ENCODE results near the gene PCYT2. TPM values are rescaled to one million over a fixed set of nuclear protein-coding genes. Genes with fewer than 3 reads are reported as not detected.

PCYT2 gene
- total RNA-seq, 2 experiments from 2014 or later: 28.8 to 29.7 TPM

DNA sequence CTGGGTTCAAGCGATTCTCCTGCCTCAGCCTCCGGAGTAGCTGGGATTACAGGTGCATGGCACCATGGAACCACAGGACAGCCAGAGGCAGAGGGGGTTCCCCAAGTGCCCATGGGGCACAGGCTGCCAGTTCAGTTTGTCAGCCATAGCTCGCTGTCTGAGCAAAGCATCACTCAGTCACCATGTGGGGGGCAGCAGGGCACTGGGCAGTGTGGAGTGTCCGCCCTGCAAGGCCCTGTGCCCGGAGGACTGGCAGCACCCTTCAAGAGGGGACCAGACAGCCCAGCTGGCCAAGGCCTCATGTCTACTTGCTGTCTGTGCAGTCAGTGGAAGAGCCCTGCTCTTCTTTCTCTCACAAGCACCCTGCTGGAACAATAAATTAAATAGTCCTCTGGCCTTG is 26.2 kb downstream of the PCYT2 start:
- no peak for DNase-seq
- Mint-ChIP-seq H3K9me3 (no peaks in the 10 kb centered on the region), H3K4me3 (no peak overlapping the region), H3K27me3 (no peaks in the 10 kb centered on the region), H3K4me1 (ENCODE audit: low read depth) (peaks cover 21% of the 10 kb centered on the region), H3K36me3 (peaks cover 49% of the 10 kb centered on the region), H3K27ac (no peak overlapping the region)
- CTCF ChIA-PET: no interaction called here
- intact Hi-C loops (cut with micrococcal nuclease): no loop called here
- POLR2A ChIA-PET: no interaction called here

DNA sequence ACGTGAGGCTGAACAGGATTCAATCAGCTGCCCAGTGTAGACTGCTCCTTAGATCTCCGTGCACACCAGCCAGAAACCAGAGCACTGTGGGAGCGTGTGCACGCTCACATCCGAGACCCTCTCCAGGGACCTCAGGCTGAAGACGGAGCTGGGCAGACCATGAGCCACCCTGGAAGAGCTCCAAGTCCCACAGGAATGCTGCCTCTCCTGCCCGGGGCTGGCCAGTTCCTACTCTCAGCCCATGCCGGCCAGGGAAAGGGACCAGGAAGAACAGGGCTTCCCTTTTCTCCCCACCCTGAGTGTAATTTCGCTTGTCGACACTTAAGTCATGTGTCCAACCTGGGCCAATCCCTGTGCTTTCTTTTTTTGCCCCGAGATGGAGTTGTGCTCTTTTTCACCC is 26.7 kb downstream of the PCYT2 start:
- CTCF ChIA-PET: no interaction called here
- POLR2A ChIA-PET: no interaction called here
- Mint-ChIP-seq H3K36me3 (peaks cover 50% of the 10 kb centered on the region), H3K27me3 (no peaks in the 10 kb centered on the region), H3K9me3 (no peaks in the 10 kb centered on the region), H3K4me3 (no peak overlapping the region), H3K27ac (no peak overlapping the region), H3K4me1 (ENCODE audit: low read depth) (peaks cover 19% of the 10 kb centered on the region)
- no peak for DNase-seq
- intact Hi-C loops (cut with micrococcal nuclease): no loop called here

GRCh38 chr17:81879121-81879520 is 32.1 kb downstream of the PCYT2 start:
- CTCF ChIA-PET: no interaction called here
- Mint-ChIP-seq H3K4me3 (no peak overlapping the region), H3K9me3 (no peaks in the 10 kb centered on the region), H3K36me3 (peaks cover 35% of the 10 kb centered on the region), H3K4me1 (ENCODE audit: low read depth) (peaks cover 6% of the 10 kb centered on the region), H3K27me3 (no peaks in the 10 kb centered on the region), H3K27ac (no peak overlapping the region)
- intact Hi-C loops (cut with micrococcal nuclease): no loop called here
- POLR2A ChIA-PET: interaction anchor here (1.1 to 1.2 kb wide), 2 partner anchors 8 to 12 kb away, joined by 3 to 5 read pairs; partner anchors contain the start of genes ALYREF, ANAPC11 and ARHGDIA
- DNase-seq: no peak

DNA sequence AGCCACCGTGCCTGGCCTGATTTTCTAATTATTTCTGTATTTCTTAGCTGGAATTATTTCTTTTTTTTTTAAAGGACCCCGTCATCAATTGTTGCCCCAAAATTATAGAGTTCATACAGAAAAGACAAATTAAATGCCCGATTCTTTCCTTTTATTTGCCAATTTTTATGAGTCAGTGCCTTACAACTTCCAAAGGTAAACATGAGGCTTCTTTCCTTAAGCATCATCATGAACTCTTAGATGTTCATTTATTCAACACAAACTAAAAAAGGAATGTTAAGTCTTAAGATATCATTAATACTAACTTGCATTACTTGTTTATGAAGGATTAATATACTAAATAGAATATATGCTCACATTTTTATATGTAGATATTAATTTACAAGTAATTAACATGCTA is 32.9 kb downstream of the PCYT2 start:
- H3K36me3 Mint-ChIP-seq: peaks cover 35% of the 10 kb centered on the region
- no peaks in the 10 kb centered on the region for H3K27me3 Mint-ChIP-seq
- H3K27ac Mint-ChIP-seq: no peak overlapping the region
- intact Hi-C loops (cut with micrococcal nuclease): no loop called here
- H3K9me3 Mint-ChIP-seq: no peaks in the 10 kb centered on the region
- no peak for DNase-seq
- no peak overlapping the region for H3K4me3 Mint-ChIP-seq
- ChIA-PET CTCF (interaction anchor here (0.7 kb wide), 1 partner anchor 212 kb away, joined by 3 read pairs; no protein-coding TSS in a partner anchor), POLR2A (no interaction called here)
- H3K4me1 Mint-ChIP-seq (ENCODE audit: low read depth): peaks cover 13% of the 10 kb centered on the region

GRCh38 chr17:81877569-81877968 is 33.6 kb downstream of the PCYT2 start:
- DNase-seq: no peak
- no peak overlapping the region for H3K27ac Mint-ChIP-seq
- POLR2A ChIA-PET: interaction anchor here (0.6 kb wide), 1 partner anchor 203 kb away, joined by 3 read pairs; no protein-coding TSS in a partner anchor
- H3K36me3 Mint-ChIP-seq: peaks cover 32% of the 10 kb centered on the region
- peaks cover 20% of the 10 kb centered on the region for H3K4me1 Mint-ChIP-seq (ENCODE audit: low read depth)
- H3K27me3 Mint-ChIP-seq: no peaks in the 10 kb centered on the region
- intact Hi-C loops (cut with micrococcal nuclease): no loop called here
- no peaks in the 10 kb centered on the region for H3K9me3 Mint-ChIP-seq
- CTCF ChIA-PET: interaction anchor here (0.7 kb wide), 1 partner anchor 213 kb away, joined by 3 read pairs; no protein-coding TSS in a partner anchor
- H3K4me3 Mint-ChIP-seq: no peak overlapping the region

DNA sequence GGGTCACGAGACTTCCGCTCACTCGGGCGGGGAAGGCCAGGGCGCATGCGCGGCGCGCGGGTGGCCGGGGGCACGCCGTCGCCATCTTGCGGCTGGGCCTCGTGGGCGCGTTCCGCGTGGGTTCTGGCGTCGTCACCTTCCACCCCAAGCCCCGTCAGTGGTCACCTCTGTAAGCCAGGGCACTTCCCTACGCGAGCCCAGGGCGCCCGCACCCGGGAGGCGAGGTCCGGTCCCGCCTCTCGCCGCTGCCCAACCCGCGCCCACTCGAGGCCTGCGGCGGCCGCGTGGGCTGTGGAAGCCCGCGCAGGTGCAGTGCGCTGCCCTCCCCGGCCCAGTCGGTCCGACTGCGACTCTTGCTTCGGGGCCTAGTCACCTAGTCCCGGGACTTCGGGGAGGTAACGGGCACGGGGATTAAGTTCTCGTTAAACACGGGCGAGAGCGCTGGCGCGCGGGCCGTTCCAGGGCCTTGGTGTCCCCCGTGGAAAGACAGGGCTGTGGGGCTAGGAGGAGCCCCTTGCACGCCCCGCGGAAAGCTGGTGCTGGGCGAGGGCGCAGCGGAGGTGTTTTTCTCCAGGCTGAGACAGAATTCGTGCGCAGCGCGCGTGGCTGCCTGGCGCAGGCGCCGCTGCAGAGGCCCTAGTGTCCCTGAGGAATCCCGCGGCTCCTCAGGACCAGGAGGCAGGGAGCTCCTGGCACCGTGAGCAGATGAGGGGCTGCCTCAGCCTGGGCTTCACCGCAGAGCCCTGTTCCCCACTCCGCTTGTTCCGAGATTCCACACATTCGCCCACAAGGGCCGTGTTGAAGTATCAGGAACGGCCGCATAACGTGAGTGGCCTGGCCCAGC is 39.6 kb downstream of the PCYT2 start:
- Mint-ChIP-seq H3K36me3 (peaks cover 36% of the 10 kb centered on the region), H3K4me1 (ENCODE audit: low read depth) (peaks cover 45% of the 10 kb centered on the region), H3K4me3 (peak overlapping the region; percentile 85), H3K27me3 (no peaks in the 10 kb centered on the region), H3K9me3 (no peaks in the 10 kb centered on the region), H3K27ac (peak overlapping the region; percentile 94)
- peak; percentile 96 for DNase-seq
- ChIA-PET POLR2A (interaction anchor here (0.7 to 3.1 kb wide), 7 partner anchors 8 to 54 kb away, joined by 3 to 21 read pairs (median 6); partner anchors contain the start of genes ALYREF, ANAPC11 and P4HB), CTCF (interaction anchor here (1.3 kb wide), 1 partner anchor 188 kb away, joined by 3 read pairs; the partner anchor contains the start of genes ARL16 and HGS)
- intact Hi-C loops (cut with micrococcal nuclease): loop anchor here (1.0 to 5.0 kb wide), 7 partner anchors 11 to 226 kb away; partner anchors contain the start of genes ALYREF, ANAPC11, ASPSCR1 and FASN

- intact Hi-C loops (cut with micrococcal nuclease): loop anchor here (1.0 to 5.0 kb wide), 7 partner anchors 11 to 226 kb away; partner anchors contain the start of genes ALYREF, ANAPC11, ASPSCR1 and FASN
- H3K4me1 Mint-ChIP-seq (ENCODE audit: low read depth): peaks cover 47% of the 10 kb centered on the region
- peaks cover 37% of the 10 kb centered on the region for H3K36me3 Mint-ChIP-seq
- CTCF ChIA-PET: interaction anchor here (1.6 kb wide), 2 partner anchors 10 to 57 kb away, joined by 5 to 8 read pairs; partner anchors contain the start of genes MAFG and P4HB
- no peak for DNase-seq
- no peaks in the 10 kb centered on the region for H3K9me3 Mint-ChIP-seq
- H3K4me3 Mint-ChIP-seq: peak within 1 kb of the TSS; percentile 88
- H3K27ac Mint-ChIP-seq: peak within 1 kb of the TSS; percentile 94
- POLR2A ChIA-PET: interaction anchor here (0.7 to 3.1 kb wide), 6 partner anchors 8 to 66 kb away, joined by 3 to 21 read pairs (median 8); partner anchors contain the start of genes ALYREF, ANAPC11, MCRIP1 and P4HB
- H3K27me3 Mint-ChIP-seq: no peaks in the 10 kb centered on the region
These were observed 40.2 kb downstream of the PCYT2 start, which contains the start of gene ARHGDIA for GRCh38 chr17:81870981-81871386. Gene ARHGDIA (minus strand): TSS chr17:81871337. CDS start chr17:81869930, 1,407 bp downstream.

DNA sequence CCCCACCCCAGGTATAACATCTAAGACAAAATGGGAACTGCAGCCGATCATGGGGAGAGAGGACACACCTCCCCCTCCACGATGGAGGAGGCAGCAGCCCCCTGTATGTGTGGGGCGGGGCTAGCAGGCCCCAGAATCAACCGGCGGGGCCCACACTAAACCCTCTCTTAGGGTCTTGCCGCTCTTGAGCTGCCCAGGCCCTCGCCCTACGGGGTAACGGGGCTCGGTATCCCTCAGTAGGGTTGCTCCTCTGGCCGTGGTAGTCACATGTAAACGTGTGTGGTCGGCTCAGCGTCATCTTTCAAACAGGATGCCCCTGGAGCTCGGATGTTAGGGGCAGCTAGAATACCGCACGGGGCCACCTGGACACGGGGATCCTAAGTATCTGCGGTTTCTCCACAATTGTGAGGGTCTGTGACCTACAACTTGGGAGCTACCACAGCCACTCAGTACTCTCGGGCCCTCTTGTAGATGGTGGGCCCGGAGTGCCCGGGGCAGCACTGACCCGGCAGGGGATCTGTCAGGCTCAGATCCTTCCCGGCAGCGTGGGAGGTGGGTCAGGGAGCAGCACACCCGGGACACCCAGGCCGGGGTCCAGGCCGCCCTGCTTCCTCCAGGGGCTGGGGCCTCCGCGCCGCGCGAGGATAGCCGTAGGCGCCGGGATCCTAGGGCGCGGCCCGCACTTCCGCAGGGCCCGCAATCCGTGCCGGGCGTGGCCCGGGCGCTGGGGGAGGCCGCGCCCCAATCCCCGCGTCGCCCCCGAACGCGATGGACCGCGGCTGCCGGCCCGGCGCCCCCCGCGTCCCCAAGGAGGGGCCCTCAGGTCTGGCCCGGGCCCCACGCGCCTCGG is 40.8 kb downstream of the PCYT2 start:
- Mint-ChIP-seq H3K27ac (peak overlapping the region; percentile 92), H3K27me3 (no peaks in the 10 kb centered on the region), H3K4me1 (ENCODE audit: low read depth) (peaks cover 50% of the 10 kb centered on the region), H3K9me3 (no peaks in the 10 kb centered on the region), H3K36me3 (peaks cover 41% of the 10 kb centered on the region), H3K4me3 (peak overlapping the region; percentile 88)
- intact Hi-C loops (cut with micrococcal nuclease): loop anchor here (5.0 kb wide), 5 partner anchors 38 to 227 kb away; partner anchors contain the start of genes ASPSCR1, FASN, MAFG and MCRIP1
- DNase-seq: peak; percentile 62
- POLR2A ChIA-PET: interaction anchor here (0.7 to 3.1 kb wide), 13 partner anchors 9 to 207 kb away, joined by 3 to 21 read pairs (median 3); partner anchors contain the start of genes ALYREF, ANAPC11, MAFG and MCRIP1
- CTCF ChIA-PET: interaction anchor here (0.8 to 2.3 kb wide), 13 partner anchors 9 to 168 kb away, joined by 3 to 8 read pairs (median 4); partner anchors contain the start of genes CENPX, DCXR, LRRC45 and MAFG

GRCh38 chr17:81869221-81870130 is 41.7 kb downstream of the PCYT2 start:
- peak; percentile 55 for DNase-seq
- Mint-ChIP-seq H3K9me3 (no peaks in the 10 kb centered on the region), H3K4me1 (ENCODE audit: low read depth) (peaks cover 47% of the 10 kb centered on the region), H3K27me3 (no peaks in the 10 kb centered on the region), H3K27ac (peak overlapping the region; percentile 92), H3K36me3 (peaks cover 43% of the 10 kb centered on the region), H3K4me3 (peak overlapping the region; percentile 88)
- ChIA-PET CTCF (interaction anchor here (0.8 to 2.3 kb wide), 16 partner anchors 8 to 196 kb away, joined by 3 to 8 read pairs (median 4); partner anchors contain the start of genes CENPX, DCXR, DUS1L and LRRC45), POLR2A (interaction anchor here (0.5 to 3.1 kb wide), 13 partner anchors 8 to 207 kb away, joined by 3 to 21 read pairs (median 3); partner anchors contain the start of genes ALYREF, ANAPC11, MAFG and MCRIP1)
- intact Hi-C loops (cut with micrococcal nuclease): loop anchor here (5.0 kb wide), 5 partner anchors 37 to 228 kb away; partner anchors contain the start of genes ASPSCR1, FASN, MAFG and MCRIP1

- no peaks in the 10 kb centered on the region for H3K9me3 Mint-ChIP-seq
- peak overlapping the region; percentile 88 for H3K4me3 Mint-ChIP-seq
- peak overlapping the region; percentile 92 for H3K27ac Mint-ChIP-seq
- H3K4me1 Mint-ChIP-seq (ENCODE audit: low read depth): peaks cover 43% of the 10 kb centered on the region
- POLR2A ChIA-PET: interaction anchor here (0.5 to 3.1 kb wide), 5 partner anchors 7 to 166 kb away, joined by 3 to 21 read pairs (median 14); partner anchors contain the start of genes ALYREF, ANAPC11, MCRIP1 and MRPL12
- DNase-seq: peak; percentile 22
- H3K27me3 Mint-ChIP-seq: no peaks in the 10 kb centered on the region
- CTCF ChIA-PET: interaction anchor here (1.0 to 2.3 kb wide), 9 partner anchors 10 to 169 kb away, joined by 3 to 7 read pairs (median 4); partner anchors contain the start of genes CENPX, DCXR, LRRC45 and SIRT7
- H3K36me3 Mint-ChIP-seq: peaks cover 42% of the 10 kb centered on the region
- intact Hi-C loops (cut with micrococcal nuclease): no loop called here
These were observed 42.5 kb downstream of the PCYT2 start for GRCh38 chr17:81868674-81869220.

All from activated CD4-positive, alpha-beta memory T cell treated with anti-CD3 and anti-CD28 coated beads for 36 hours (primary cell).